ENCODE results near the gene FHIP2A. TPM values are rescaled to one million over a fixed set of nuclear protein-coding genes. Genes with fewer than 3 reads are reported as not detected.
"Not testable (repeated sequence)": the region's sequence is repeated elsewhere in the genome, so short reads cannot be mapped to it uniquely, and the experiment has no call there.

The FHIP2A gene
- total and polyA plus RNA-seq, 7 experiments from 2014 or later = 6.1 to 28.7 (median 18.2) TPM

- DNase-seq (no peak), ATAC-seq (no peak)
- peaks cover 0 to 14% of the 10 kb centered on the region in 2 donors for H3K4me1 ChIP-seq (ENCODE audit: control insufficient read depth in 2 of 2, insufficient read depth in 2 of 2, low read length in 2 of 2)
- no peak overlapping the region for H3K27ac ChIP-seq (ENCODE audit: low read depth, low read length)
- no peaks in the 10 kb centered on the region for H3K27me3 Mint-ChIP-seq
- H3K4me1 Mint-ChIP-seq = peaks cover 17 to 43% (median 39%) of the 10 kb centered on the region in 7 donors
- H3K9me3 Mint-ChIP-seq = no peaks in the 10 kb centered on the region
- H3K9me3 ChIP-seq (ENCODE audit: control insufficient read depth in 2 of 3, low read length in 3 of 3) = no peaks in the 10 kb centered on the region
- no peak overlapping the region for H3K4me3 ChIP-seq (ENCODE audit: low read length)
- POLR2A ChIA-PET = no interaction called here
- CTCF ChIA-PET = no interaction called here
- no peak overlapping the region for H3K4me3 Mint-ChIP-seq
- H3K36me3 ChIP-seq (ENCODE audit: control insufficient read depth in 2 of 3, insufficient read depth in 3 of 3, low read length in 3 of 3) = peaks cover 0 to 19% (median 8%) of the 10 kb centered on the region in 3 experiments
- H3K36me3 Mint-ChIP-seq = peaks cover 7 to 29% (median 19%) of the 10 kb centered on the region in 5 donors
- intact Hi-C loops (cut with micrococcal nuclease) = loop anchor here in 1 of 2 donors (10.0 kb wide), 3 partner anchors 125 to 1145 kb away; partner anchors contain the start of genes DCLRE1A and NHLRC2
- no peaks in the 10 kb centered on the region for H3K27me3 ChIP-seq (ENCODE audit: control insufficient read depth in 2 of 2, insufficient read depth in 2 of 2, low read length in 2 of 2)
- no peak overlapping the region for H3K27ac Mint-ChIP-seq
These were observed 7.8 kb downstream of the FHIP2A start for GRCh38 chr10:114829160-114829909.

- Histone ChIP-seq H3K27me3 (ENCODE audit: control insufficient read depth in 2 of 2, insufficient read depth in 2 of 2, low read length in 2 of 2) (no peaks in the 10 kb centered on the region), H3K27ac (ENCODE audit: low read depth, low read length) (no peak overlapping the region), H3K9me3 (ENCODE audit: control insufficient read depth in 2 of 3, low read length in 3 of 3) (no peaks in the 10 kb centered on the region), H3K4me3 (ENCODE audit: low read length) (no peak overlapping the region), H3K36me3 (ENCODE audit: control insufficient read depth in 2 of 3, insufficient read depth in 3 of 3, low read length in 3 of 3) (peaks cover 0 to 23% (median 10%) of the 10 kb centered on the region in 3 experiments), H3K4me1 (ENCODE audit: control insufficient read depth in 2 of 2, insufficient read depth in 2 of 2, low read length in 2 of 2) (no peaks in the 10 kb centered on the region)
- Mint-ChIP-seq H3K9me3 (no peaks in the 10 kb centered on the region), H3K36me3 (peaks cover 9 to 29% (median 14%) of the 10 kb centered on the region in 5 donors), H3K4me3 (no peak overlapping the region), H3K27me3 (no peaks in the 10 kb centered on the region), H3K4me1 (peaks cover 11 to 27% (median 24%) of the 10 kb centered on the region in 7 donors), H3K27ac (no peak overlapping the region)
- intact Hi-C loops (cut with micrococcal nuclease) = no loop called here
- ATAC-seq = no peak
- POLR2A ChIA-PET = interaction anchor here (1.0 kb wide), 1 partner anchor 9 kb away, joined by 8 read pairs; the partner anchor contains the start of gene FHIP2A
- CTCF ChIA-PET = interaction anchor here (2.0 kb wide), 1 partner anchor 10 kb away, joined by 5 read pairs; the partner anchor contains the start of gene FHIP2A
- DNase-seq = no peak
These were observed 9.7 kb downstream of the FHIP2A start for GRCh38 chr10:114831186-114831867.

GRCh38 chr10:114837690-114838089 lies 16.1 kb downstream of the FHIP2A start:
- CTCF ChIA-PET = interaction anchor here (0.5 to 1.2 kb wide), 2 partner anchors 16 to 72 kb away, joined by 3 to 4 read pairs; partner anchors contain the start of gene FHIP2A
- Histone ChIP-seq H3K36me3 (ENCODE audit: control insufficient read depth in 2 of 3, insufficient read depth in 3 of 3, low read length in 3 of 3) (peaks cover 0 to 34% (median 17%) of the 10 kb centered on the region in 3 experiments), H3K4me3 (ENCODE audit: low read length) (no peak overlapping the region), H3K4me1 (ENCODE audit: control insufficient read depth in 2 of 2, insufficient read depth in 2 of 2, low read length in 2 of 2) (no peaks in the 10 kb centered on the region), H3K27me3 (ENCODE audit: control insufficient read depth in 2 of 2, insufficient read depth in 2 of 2, low read length in 2 of 2) (no peaks in the 10 kb centered on the region), H3K9me3 (ENCODE audit: control insufficient read depth in 2 of 3, low read length in 3 of 3) (no peaks in the 10 kb centered on the region), H3K27ac (ENCODE audit: low read depth, low read length) (no peak overlapping the region)
- intact Hi-C loops (cut with micrococcal nuclease) = no loop called here
- ATAC-seq (no peak), DNase-seq (no peak)
- Mint-ChIP-seq H3K9me3 (no peaks in the 10 kb centered on the region), H3K36me3 (peaks cover 9 to 39% (median 25%) of the 10 kb centered on the region in 5 donors), H3K27ac (no peak overlapping the region), H3K4me3 (no peak overlapping the region), H3K4me1 (peaks cover 0 to 4% (median 0%) of the 10 kb centered on the region in 7 donors), H3K27me3 (no peaks in the 10 kb centered on the region)
- POLR2A ChIA-PET = no interaction called here

- no peak for DNase-seq
- Mint-ChIP-seq H3K27ac (no peak overlapping the region), H3K4me1 (no peaks in the 10 kb centered on the region), H3K9me3 (no peaks in the 10 kb centered on the region), H3K36me3 (peaks cover 3 to 40% (median 27%) of the 10 kb centered on the region in 5 donors), H3K27me3 (no peaks in the 10 kb centered on the region), H3K4me3 (no peak overlapping the region)
- Histone ChIP-seq H3K4me3 (ENCODE audit: low read length) (no peak overlapping the region), H3K27me3 (ENCODE audit: control insufficient read depth in 2 of 2, insufficient read depth in 2 of 2, low read length in 2 of 2) (no peaks in the 10 kb centered on the region), H3K4me1 (ENCODE audit: control insufficient read depth in 2 of 2, insufficient read depth in 2 of 2, low read length in 2 of 2) (no peaks in the 10 kb centered on the region), H3K9me3 (ENCODE audit: control insufficient read depth in 2 of 3, low read length in 3 of 3) (no peaks in the 10 kb centered on the region), H3K27ac (ENCODE audit: low read depth, low read length) (no peak overlapping the region), H3K36me3 (ENCODE audit: control insufficient read depth in 2 of 3, insufficient read depth in 3 of 3, low read length in 3 of 3) (peaks cover 0 to 35% (median 9%) of the 10 kb centered on the region in 3 experiments)
- CTCF ChIA-PET = no interaction called here
- no peak for ATAC-seq
- intact Hi-C loops (cut with micrococcal nuclease) = no loop called here
- POLR2A ChIA-PET = no interaction called here
These were observed 18.3 kb downstream of the FHIP2A start for GRCh38 chr10:114839901-114840300.

- no peak overlapping the region for H3K4me3 Mint-ChIP-seq
- ChIA-PET POLR2A (no interaction called here), CTCF (no interaction called here)
- DNase-seq = no peak
- Histone ChIP-seq H3K4me3 (ENCODE audit: low read length) (no peak overlapping the region), H3K27me3 (ENCODE audit: control insufficient read depth in 2 of 2, insufficient read depth in 2 of 2, low read length in 2 of 2) (no peaks in the 10 kb centered on the region), H3K36me3 (ENCODE audit: control insufficient read depth in 2 of 3, insufficient read depth in 3 of 3, low read length in 3 of 3) (peaks cover 0 to 71% (median 29%) of the 10 kb centered on the region in 3 experiments), H3K27ac (ENCODE audit: low read depth, low read length) (no peak overlapping the region), H3K4me1 (ENCODE audit: control insufficient read depth in 2 of 2, insufficient read depth in 2 of 2, low read length in 2 of 2) (no peaks in the 10 kb centered on the region), H3K9me3 (ENCODE audit: control insufficient read depth in 2 of 3, low read length in 3 of 3) (no peaks in the 10 kb centered on the region)
- peaks cover 0 to 7% (median 0%) of the 10 kb centered on the region in 7 donors for H3K4me1 Mint-ChIP-seq
- no peaks in the 10 kb centered on the region for H3K27me3 Mint-ChIP-seq
- ATAC-seq = no peak
- peak overlapping the region in 1 of 9 donors; percentile 53 for H3K27ac Mint-ChIP-seq
- peaks cover 15 to 70% (median 49%) of the 10 kb centered on the region in 5 donors for H3K36me3 Mint-ChIP-seq
- intact Hi-C loops (cut with micrococcal nuclease) = no loop called here
- H3K9me3 Mint-ChIP-seq = no peaks in the 10 kb centered on the region
These were observed 24.6 kb downstream of the FHIP2A start for GRCh38 chr10:114845978-114846693.

- H3K27ac ChIP-seq (ENCODE audit: low read depth, low read length) = not testable (repeated sequence)
These were observed 25.9 kb downstream of the FHIP2A start for GRCh38 chr10:114847517-114847916.

More at GRCh38 chr10:114847517-114847916, 25.9 kb downstream of the FHIP2A start:
- H3K27ac Mint-ChIP-seq; DNase-seq; H3K9me3 Mint-ChIP-seq; ATAC-seq; H3K4me3 Mint-ChIP-seq; H3K27me3 ChIP-seq (ENCODE audit: control insufficient read depth in 2 of 2, insufficient read depth in 2 of 2, low read length in 2 of 2); POLR2A ChIA-PET; H3K4me1 Mint-ChIP-seq; H3K27me3 Mint-ChIP-seq; H3K9me3 ChIP-seq (ENCODE audit: control insufficient read depth in 2 of 3, low read length in 3 of 3); H3K4me1 ChIP-seq (ENCODE audit: control insufficient read depth in 2 of 2, insufficient read depth in 2 of 2, low read length in 2 of 2); H3K4me3 ChIP-seq (ENCODE audit: low read length); intact Hi-C loops (cut with micrococcal nuclease); CTCF ChIA-PET: not testable (repeated sequence)
- peaks cover 15 to 73% (median 52%) of the 10 kb centered on the region in 5 donors for H3K36me3 Mint-ChIP-seq
- peaks cover 0 to 71% (median 33%) of the 10 kb centered on the region in 3 experiments for H3K36me3 ChIP-seq (ENCODE audit: control insufficient read depth in 2 of 3, insufficient read depth in 3 of 3, low read length in 3 of 3)

Measured in naive thymus-derived CD4-positive, alpha-beta T cell (primary cell).